Right lobe of liver (tissue), 4 donors: ENCODE results near the gene DTNA.

Experiments used
- POLR2A ChIP-seq: fragments of 450-650 bp; IDR thresholded peaks from one replicate; pipeline ENCODE4 v1.6.1; 2017; ENCODE audit warnings: antibody characterized with exemption, mild to moderate bottlenecking
- TF ChIP-seq, protein P1 (sequence below), 4 donors: fragments of 200-600 bp in 3 of 4; fragments of 450-650 bp in 1 of 4; IDR thresholded peaks; one replicate each; pipeline versions ENCODE4 v1.5.1 to v1.8.0; 2016 to 2022; ENCODE audit warnings: antibody characterized with exemption in 4 of 4, mild to moderate bottlenecking in 2 of 4
- donor health status: DM: no; HTN: no; CAD: no.
- donor health status: DM: no; HTN: no; CAD: no.
- donor health status: DM: no; HTN: yes; CAD: no.

DNA sequence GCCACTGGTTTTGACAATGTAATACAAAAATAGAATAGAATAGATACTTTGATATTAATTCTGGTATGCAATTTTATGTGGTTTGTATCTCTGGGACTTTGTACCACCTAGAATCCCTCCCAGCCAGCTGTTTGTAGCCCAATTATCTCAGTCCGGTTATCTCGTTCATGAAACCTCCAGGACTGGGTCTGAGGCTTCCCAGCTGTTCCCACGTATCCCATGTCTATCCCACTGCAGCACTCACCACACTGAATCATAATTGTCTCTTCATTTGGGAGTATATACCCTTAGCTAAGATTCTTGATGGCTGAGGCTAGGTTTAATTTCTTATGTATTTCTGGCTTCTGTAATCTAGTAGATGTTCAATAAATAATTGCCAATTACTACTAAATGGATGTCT, 226.7 kb downstream of the DTNA start:
- TF ChIP-seq, protein P1, sequence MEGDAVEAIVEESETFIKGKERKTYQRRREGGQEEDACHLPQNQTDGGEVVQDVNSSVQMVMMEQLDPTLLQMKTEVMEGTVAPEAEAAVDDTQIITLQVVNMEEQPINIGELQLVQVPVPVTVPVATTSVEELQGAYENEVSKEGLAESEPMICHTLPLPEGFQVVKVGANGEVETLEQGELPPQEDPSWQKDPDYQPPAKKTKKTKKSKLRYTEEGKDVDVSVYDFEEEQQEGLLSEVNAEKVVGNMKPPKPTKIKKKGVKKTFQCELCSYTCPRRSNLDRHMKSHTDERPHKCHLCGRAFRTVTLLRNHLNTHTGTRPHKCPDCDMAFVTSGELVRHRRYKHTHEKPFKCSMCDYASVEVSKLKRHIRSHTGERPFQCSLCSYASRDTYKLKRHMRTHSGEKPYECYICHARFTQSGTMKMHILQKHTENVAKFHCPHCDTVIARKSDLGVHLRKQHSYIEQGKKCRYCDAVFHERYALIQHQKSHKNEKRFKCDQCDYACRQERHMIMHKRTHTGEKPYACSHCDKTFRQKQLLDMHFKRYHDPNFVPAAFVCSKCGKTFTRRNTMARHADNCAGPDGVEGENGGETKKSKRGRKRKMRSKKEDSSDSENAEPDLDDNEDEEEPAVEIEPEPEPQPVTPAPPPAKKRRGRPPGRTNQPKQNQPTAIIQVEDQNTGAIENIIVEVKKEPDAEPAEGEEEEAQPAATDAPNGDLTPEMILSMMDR (IDR thresholded peaks at IDR 0.05): no peak
- no peak for TF ChIP-seq POLR2A
